HEK293 (cell line): Measurements from ENCODE around the gene PRKAR2B.

Experiments used
- MEIS1 ChIP-seq: sonication (generic); formaldehyde crosslinking; IDR thresholded peaks from 2 replicates; pipeline ENCODE4 v1.8.1; 2022; ENCODE audit warnings: missing genetic modification reagents, mild to moderate bottlenecking, borderline replicate concordance
- ZBTB48 ChIP-seq: fragments of 450-650 bp; formaldehyde crosslinking; IDR thresholded peaks from 2 replicates; pipeline ENCODE4 v1.5.1; 2016; ENCODE audit warnings: missing biosample characterization, missing genetic modification characterization
- ZNF155 ChIP-seq: fragments of 450-650 bp; formaldehyde crosslinking; IDR thresholded peaks from 2 replicates; pipeline ENCODE4 v1.5.1; 2016; ENCODE audit warnings: missing biosample characterization, missing genetic modification characterization
- ZNF174 ChIP-seq: fragments of 450-650 bp; formaldehyde crosslinking; IDR thresholded peaks from 2 replicates; pipeline ENCODE4 v1.5.0; 2017; ENCODE audit warnings: missing biosample characterization, mild to moderate bottlenecking, missing genetic modification characterization
- ZNF239 ChIP-seq: fragments of 450-650 bp; formaldehyde crosslinking; IDR thresholded peaks from 2 replicates; pipeline ENCODE4 v1.5.1; 2016; ENCODE audit warnings: missing biosample characterization, missing genetic modification characterization
- ZNF302 ChIP-seq: fragments of 450-650 bp; formaldehyde crosslinking; IDR thresholded peaks from 2 replicates; pipeline ENCODE4 v1.5.1; 2016; ENCODE audit warnings: missing biosample characterization, missing genetic modification characterization, low read depth
- ZNF423 ChIP-seq: fragments of 450-650 bp; formaldehyde crosslinking; IDR thresholded peaks from 2 replicates; pipeline ENCODE4 v1.5.1; 2016; ENCODE audit warnings: missing biosample characterization, missing genetic modification characterization
- ZNF561 ChIP-seq: fragments of 450-650 bp; IDR thresholded peaks from 2 replicates; pipeline ENCODE4 v1.5.1; 2018; ENCODE audit warnings: missing biosample characterization, missing genetic modification characterization, borderline replicate concordance
- ZNF747 ChIP-seq: fragments of 450-650 bp; formaldehyde crosslinking; IDR thresholded peaks from 2 replicates; pipeline ENCODE4 v1.5.1; 2016; ENCODE audit warnings: missing biosample characterization, missing genetic modification characterization
- TF ChIP-seq, protein P1 (sequence below): fragments of 450-650 bp; formaldehyde crosslinking; IDR thresholded peaks from 2 replicates; pipeline ENCODE4 v1.5.1; 2016; ENCODE audit warnings: missing biosample characterization, missing genetic modification characterization
- TF ChIP-seq, protein P2 (sequence below): sonication (generic); formaldehyde crosslinking; IDR thresholded peaks from 2 replicates; pipeline ENCODE4 v1.8.1; 2022; ENCODE audit warnings: mild to moderate bottlenecking, moderate library complexity, missing genetic modification reagents
- TF ChIP-seq, protein P3 (sequence below): fragments of 450-650 bp; formaldehyde crosslinking; conservative IDR thresholded peaks from 2 replicates; pipeline ENCODE4 v1.5.1; 2016; ENCODE audit warnings: low read depth, missing biosample characterization, missing genetic modification characterization
- TF ChIP-seq, protein P4 (sequence below): fragments of 450-650 bp; formaldehyde crosslinking; IDR thresholded peaks from 2 replicates; pipeline ENCODE4 v1.5.1; 2016; ENCODE audit warnings: missing biosample characterization, missing genetic modification characterization, borderline replicate concordance
- TF ChIP-seq, protein P5 (sequence below): fragments of 450-650 bp; formaldehyde crosslinking; IDR thresholded peaks from 2 replicates; pipeline ENCODE4 v1.5.0; 2017; ENCODE audit warnings: missing biosample characterization, missing genetic modification characterization, borderline replicate concordance
- TF ChIP-seq, protein P6 (sequence below): fragments of 450-650 bp; formaldehyde crosslinking; IDR thresholded peaks from 2 replicates; pipeline ENCODE4 v1.5.1; 2017; ENCODE audit warnings: missing biosample characterization, missing genetic modification characterization
- TF ChIP-seq, protein P7 (sequence below): fragments of 450-650 bp; formaldehyde crosslinking; IDR thresholded peaks from 2 replicates; pipeline ENCODE4 v1.5.1; 2016; ENCODE audit warnings: missing biosample characterization, missing genetic modification characterization
- TF ChIP-seq, protein P8 (sequence below): fragments of 450-650 bp; formaldehyde crosslinking; IDR thresholded peaks from 2 replicates; pipeline ENCODE4 v1.5.1; 2016; ENCODE audit warnings: missing biosample characterization, missing genetic modification characterization

PRKAR2B gene

DNA sequence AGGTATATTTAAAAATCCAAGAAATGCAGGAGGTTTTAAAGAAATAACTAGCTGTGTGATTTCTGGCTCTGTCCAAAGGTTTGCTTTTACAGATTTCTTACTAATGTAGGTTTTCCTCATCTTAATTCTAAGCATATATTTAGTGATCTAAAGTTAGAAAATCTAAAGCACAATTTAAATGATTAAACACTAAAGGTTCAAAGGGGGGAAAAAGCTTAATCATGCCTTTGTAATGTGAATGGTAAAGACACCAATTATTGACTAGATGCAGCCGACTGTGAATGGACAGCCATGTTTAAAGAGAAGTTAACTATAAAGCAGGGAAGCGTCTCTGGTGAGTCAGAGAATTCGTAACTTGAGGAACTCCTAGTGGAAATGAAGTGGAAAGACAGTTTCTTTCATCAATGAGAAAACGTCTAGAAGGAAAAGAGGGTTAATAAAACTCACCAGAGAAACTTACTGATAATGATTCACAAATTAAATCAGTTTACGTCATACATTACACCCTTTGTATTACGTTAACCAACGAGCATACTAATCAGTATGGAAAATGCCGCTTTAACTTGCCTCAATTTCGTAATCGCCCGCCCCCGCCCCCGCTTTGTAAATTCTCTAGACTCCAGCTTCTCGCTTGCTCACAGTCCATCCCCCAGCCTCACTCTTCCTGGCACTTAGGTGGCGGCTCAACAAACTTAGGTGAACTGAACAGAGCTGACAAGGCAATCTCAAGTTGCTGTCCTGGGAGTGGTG is 123.2 kb downstream of the PRKAR2B start (continued):
- TF ChIP-seq ZNF423 (tag by site-specific recombination) (no peak), ZNF747 (tag by site-specific recombination) (no peak), MEIS1 (CRISPR knock-in tag) (no peak), ZNF239 (tag by site-specific recombination) (no peak), ZNF174 (tag by site-specific recombination) (no peak), ZNF155 (tag by site-specific recombination) (no peak), ZNF561 (tag by site-specific recombination) (no peak), ZBTB48 (tag by site-specific recombination) (no peak), ZNF302 (tag by site-specific recombination) (no peak)
- TF ChIP-seq, protein P1, sequence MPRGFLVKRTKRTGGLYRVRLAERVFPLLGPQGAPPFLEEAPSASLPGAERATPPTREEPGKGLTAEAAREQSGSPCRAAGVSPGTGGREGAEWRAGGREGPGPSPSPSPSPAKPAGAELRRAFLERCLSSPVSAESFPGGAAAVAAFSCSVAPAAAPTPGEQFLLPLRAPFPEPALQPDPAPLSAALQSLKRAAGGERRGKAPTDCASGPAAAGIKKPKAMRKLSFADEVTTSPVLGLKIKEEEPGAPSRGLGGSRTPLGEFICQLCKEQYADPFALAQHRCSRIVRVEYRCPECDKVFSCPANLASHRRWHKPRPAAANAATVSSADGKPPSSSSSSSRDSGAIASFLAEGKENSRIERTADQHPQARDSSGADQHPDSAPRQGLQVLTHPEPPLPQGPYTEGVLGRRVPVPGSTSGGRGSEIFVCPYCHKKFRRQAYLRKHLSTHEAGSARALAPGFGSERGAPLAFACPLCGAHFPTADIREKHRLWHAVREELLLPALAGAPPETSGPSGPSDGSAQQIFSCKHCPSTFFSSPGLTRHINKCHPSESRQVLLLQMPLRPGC (tag by site-specific recombination): peak; percentile 63; the same call in 1 of the 2 replicates
- TF ChIP-seq, protein P2, sequence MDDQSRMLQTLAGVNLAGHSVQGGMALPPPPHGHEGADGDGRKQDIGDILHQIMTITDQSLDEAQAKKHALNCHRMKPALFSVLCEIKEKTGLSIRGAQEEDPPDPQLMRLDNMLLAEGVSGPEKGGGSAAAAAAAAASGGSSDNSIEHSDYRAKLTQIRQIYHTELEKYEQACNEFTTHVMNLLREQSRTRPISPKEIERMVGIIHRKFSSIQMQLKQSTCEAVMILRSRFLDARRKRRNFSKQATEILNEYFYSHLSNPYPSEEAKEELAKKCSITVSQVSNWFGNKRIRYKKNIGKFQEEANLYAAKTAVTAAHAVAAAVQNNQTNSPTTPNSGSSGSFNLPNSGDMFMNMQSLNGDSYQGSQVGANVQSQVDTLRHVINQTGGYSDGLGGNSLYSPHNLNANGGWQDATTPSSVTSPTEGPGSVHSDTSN (CRISPR knock-in tag): no peak
- TF ChIP-seq, protein P3, sequence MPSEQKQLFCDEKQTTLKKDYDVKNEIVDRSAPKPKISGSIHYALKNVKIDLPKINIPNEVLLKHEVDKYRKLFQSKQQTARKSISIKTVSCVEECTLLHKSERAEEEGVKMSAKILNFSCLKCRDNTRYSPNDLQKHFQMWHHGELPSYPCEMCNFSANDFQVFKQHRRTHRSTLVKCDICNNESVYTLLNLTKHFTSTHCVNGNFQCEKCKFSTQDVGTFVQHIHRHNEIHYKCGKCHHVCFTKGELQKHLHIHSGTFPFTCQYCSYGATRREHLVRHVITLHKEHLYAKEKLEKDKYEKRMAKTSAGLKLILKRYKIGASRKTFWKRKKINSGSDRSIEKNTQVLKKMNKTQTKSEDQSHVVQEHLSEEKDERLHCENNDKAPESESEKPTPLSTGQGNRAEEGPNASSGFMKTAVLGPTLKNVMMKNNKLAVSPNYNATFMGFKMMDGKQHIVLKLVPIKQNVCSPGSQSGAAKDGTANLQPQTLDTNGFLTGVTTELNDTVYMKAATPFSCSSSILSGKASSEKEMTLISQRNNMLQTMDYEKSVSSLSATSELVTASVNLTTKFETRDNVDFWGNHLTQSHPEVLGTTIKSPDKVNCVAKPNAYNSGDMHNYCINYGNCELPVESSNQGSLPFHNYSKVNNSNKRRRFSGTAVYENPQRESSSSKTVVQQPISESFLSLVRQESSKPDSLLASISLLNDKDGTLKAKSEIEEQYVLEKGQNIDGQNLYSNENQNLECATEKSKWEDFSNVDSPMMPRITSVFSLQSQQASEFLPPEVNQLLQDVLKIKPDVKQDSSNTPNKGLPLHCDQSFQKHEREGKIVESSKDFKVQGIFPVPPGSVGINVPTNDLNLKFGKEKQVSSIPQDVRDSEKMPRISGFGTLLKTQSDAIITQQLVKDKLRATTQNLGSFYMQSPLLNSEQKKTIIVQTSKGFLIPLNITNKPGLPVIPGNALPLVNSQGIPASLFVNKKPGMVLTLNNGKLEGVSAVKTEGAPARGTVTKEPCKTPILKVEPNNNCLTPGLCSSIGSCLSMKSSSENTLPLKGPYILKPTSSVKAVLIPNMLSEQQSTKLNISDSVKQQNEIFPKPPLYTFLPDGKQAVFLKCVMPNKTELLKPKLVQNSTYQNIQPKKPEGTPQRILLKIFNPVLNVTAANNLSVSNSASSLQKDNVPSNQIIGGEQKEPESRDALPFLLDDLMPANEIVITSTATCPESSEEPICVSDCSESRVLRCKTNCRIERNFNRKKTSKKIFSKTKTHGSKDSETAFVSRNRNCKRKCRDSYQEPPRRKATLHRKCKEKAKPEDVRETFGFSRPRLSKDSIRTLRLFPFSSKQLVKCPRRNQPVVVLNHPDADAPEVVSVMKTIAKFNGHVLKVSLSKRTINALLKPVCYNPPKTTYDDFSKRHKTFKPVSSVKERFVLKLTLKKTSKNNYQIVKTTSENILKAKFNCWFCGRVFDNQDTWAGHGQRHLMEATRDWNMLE: no peak; the same call in none of the 2 replicates
- TF ChIP-seq, protein P4, sequence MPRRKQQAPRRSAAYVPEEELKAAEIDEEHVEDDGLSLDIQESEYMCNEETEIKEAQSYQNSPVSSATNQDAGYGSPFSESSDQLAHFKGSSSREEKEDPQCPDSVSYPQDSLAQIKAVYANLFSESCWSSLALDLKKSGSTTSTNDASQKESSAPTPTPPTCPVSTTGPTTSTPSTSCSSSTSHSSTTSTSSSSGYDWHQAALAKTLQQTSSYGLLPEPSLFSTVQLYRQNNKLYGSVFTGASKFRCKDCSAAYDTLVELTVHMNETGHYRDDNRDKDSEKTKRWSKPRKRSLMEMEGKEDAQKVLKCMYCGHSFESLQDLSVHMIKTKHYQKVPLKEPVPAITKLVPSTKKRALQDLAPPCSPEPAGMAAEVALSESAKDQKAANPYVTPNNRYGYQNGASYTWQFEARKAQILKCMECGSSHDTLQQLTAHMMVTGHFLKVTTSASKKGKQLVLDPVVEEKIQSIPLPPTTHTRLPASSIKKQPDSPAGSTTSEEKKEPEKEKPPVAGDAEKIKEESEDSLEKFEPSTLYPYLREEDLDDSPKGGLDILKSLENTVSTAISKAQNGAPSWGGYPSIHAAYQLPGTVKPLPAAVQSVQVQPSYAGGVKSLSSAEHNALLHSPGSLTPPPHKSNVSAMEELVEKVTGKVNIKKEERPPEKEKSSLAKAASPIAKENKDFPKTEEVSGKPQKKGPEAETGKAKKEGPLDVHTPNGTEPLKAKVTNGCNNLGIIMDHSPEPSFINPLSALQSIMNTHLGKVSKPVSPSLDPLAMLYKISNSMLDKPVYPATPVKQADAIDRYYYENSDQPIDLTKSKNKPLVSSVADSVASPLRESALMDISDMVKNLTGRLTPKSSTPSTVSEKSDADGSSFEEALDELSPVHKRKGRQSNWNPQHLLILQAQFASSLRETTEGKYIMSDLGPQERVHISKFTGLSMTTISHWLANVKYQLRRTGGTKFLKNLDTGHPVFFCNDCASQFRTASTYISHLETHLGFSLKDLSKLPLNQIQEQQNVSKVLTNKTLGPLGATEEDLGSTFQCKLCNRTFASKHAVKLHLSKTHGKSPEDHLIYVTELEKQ: no peak
- TF ChIP-seq, protein P5, sequence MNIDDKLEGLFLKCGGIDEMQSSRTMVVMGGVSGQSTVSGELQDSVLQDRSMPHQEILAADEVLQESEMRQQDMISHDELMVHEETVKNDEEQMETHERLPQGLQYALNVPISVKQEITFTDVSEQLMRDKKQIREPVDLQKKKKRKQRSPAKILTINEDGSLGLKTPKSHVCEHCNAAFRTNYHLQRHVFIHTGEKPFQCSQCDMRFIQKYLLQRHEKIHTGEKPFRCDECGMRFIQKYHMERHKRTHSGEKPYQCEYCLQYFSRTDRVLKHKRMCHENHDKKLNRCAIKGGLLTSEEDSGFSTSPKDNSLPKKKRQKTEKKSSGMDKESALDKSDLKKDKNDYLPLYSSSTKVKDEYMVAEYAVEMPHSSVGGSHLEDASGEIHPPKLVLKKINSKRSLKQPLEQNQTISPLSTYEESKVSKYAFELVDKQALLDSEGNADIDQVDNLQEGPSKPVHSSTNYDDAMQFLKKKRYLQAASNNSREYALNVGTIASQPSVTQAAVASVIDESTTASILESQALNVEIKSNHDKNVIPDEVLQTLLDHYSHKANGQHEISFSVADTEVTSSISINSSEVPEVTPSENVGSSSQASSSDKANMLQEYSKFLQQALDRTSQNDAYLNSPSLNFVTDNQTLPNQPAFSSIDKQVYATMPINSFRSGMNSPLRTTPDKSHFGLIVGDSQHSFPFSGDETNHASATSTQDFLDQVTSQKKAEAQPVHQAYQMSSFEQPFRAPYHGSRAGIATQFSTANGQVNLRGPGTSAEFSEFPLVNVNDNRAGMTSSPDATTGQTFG: no peak
- TF ChIP-seq, protein P6, sequence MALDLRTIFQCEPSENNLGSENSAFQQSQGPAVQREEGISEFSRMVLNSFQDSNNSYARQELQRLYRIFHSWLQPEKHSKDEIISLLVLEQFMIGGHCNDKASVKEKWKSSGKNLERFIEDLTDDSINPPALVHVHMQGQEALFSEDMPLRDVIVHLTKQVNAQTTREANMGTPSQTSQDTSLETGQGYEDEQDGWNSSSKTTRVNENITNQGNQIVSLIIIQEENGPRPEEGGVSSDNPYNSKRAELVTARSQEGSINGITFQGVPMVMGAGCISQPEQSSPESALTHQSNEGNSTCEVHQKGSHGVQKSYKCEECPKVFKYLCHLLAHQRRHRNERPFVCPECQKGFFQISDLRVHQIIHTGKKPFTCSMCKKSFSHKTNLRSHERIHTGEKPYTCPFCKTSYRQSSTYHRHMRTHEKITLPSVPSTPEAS: no peak
- TF ChIP-seq, protein P7, sequence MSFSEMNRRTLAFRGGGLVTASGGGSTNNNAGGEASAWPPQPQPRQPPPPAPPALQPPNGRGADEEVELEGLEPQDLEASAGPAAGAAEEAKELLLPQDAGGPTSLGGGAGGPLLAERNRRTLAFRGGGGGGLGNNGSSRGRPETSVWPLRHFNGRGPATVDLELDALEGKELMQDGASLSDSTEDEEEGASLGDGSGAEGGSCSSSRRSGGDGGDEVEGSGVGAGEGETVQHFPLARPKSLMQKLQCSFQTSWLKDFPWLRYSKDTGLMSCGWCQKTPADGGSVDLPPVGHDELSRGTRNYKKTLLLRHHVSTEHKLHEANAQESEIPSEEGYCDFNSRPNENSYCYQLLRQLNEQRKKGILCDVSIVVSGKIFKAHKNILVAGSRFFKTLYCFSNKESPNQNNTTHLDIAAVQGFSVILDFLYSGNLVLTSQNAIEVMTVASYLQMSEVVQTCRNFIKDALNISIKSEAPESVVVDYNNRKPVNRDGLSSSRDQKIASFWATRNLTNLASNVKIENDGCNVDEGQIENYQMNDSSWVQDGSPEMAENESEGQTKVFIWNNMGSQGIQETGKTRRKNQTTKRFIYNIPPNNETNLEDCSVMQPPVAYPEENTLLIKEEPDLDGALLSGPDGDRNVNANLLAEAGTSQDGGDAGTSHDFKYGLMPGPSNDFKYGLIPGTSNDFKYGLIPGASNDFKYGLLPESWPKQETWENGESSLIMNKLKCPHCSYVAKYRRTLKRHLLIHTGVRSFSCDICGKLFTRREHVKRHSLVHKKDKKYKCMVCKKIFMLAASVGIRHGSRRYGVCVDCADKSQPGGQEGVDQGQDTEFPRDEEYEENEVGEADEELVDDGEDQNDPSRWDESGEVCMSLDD: peak; percentile 86
- TF ChIP-seq, protein P8, sequence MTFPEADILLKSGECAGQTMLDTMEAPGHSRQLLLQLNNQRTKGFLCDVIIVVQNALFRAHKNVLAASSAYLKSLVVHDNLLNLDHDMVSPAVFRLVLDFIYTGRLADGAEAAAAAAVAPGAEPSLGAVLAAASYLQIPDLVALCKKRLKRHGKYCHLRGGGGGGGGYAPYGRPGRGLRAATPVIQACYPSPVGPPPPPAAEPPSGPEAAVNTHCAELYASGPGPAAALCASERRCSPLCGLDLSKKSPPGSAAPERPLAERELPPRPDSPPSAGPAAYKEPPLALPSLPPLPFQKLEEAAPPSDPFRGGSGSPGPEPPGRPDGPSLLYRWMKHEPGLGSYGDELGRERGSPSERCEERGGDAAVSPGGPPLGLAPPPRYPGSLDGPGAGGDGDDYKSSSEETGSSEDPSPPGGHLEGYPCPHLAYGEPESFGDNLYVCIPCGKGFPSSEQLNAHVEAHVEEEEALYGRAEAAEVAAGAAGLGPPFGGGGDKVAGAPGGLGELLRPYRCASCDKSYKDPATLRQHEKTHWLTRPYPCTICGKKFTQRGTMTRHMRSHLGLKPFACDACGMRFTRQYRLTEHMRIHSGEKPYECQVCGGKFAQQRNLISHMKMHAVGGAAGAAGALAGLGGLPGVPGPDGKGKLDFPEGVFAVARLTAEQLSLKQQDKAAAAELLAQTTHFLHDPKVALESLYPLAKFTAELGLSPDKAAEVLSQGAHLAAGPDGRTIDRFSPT (tag by site-specific recombination): no peak; the same call in 1 of the 2 replicates
